Measurements from ENCODE around the gene JAM3. TPM values are rescaled to one million over a fixed set of nuclear protein-coding genes. Genes with fewer than 3 reads are reported as not detected.

The JAM3 gene
- total and polyA plus RNA-seq, 2 of the 8 experiments (the other 6 are each of a cell fraction or from before 2014, with no cell fraction given) = 19.6 to 42.8 TPM

Other genes with a start within 250 kb of the JAM3 start
- not detected in 2 replicates for gene SPATA19, start 223.6 kb upstream of the JAM3 start, total RNA-seq (2021; fragmentation: NEBNext Ultra II Directional; extraction: Animal tissue kit (Norgen Biotek cat#: 25700))
- gene SPATA19, start 223.6 kb upstream of the JAM3 start, polyA plus RNA-seq (2011; rRNA removed) = not detected in 2 replicates
- gene IGSF9B, start 112.1 kb upstream of the JAM3 start, total RNA-seq (2021; fragmentation: NEBNext Ultra II Directional; extraction: Animal tissue kit (Norgen Biotek cat#: 25700)) = 42.3 and 49.2 TPM in 2 replicates
- gene IGSF9B, start 112.1 kb upstream of the JAM3 start, polyA plus RNA-seq (2011; rRNA removed) = 16.5 and 23.6 TPM in 2 replicates
- 50.3 and 55.2 TPM in 2 replicates for gene NCAPD3, start 154.9 kb downstream of the JAM3 start, total RNA-seq (2021; fragmentation: NEBNext Ultra II Directional; extraction: Animal tissue kit (Norgen Biotek cat#: 25700))
- 26.5 and 27.1 TPM in 2 replicates for gene NCAPD3, start 154.9 kb downstream of the JAM3 start, polyA plus RNA-seq (2011; rRNA removed)
- gene VPS26B, start 155.6 kb downstream of the JAM3 start, total RNA-seq (2021; fragmentation: NEBNext Ultra II Directional; extraction: Animal tissue kit (Norgen Biotek cat#: 25700)) = 26.8 and 27.0 TPM in 2 replicates
- gene VPS26B, start 155.6 kb downstream of the JAM3 start, polyA plus RNA-seq (2011; rRNA removed) = 18.3 and 19.6 TPM in 2 replicates
- 95.1 and 95.4 TPM in 2 replicates for gene THYN1, start 184.3 kb downstream of the JAM3 start, total RNA-seq (2021; fragmentation: NEBNext Ultra II Directional; extraction: Animal tissue kit (Norgen Biotek cat#: 25700))
- 41.3 and 77.3 TPM in 2 replicates for gene THYN1, start 184.3 kb downstream of the JAM3 start, polyA plus RNA-seq (2011; rRNA removed)
- gene ACAD8, start 184.5 kb downstream of the JAM3 start, total RNA-seq (2021; fragmentation: NEBNext Ultra II Directional; extraction: Animal tissue kit (Norgen Biotek cat#: 25700)) = 48.2 and 52.7 TPM in 2 replicates
- 40.9 and 45.8 TPM in 2 replicates for gene ACAD8, start 184.5 kb downstream of the JAM3 start, polyA plus RNA-seq (2011; rRNA removed)
- 32.6 and 33.2 TPM in 2 replicates for gene GLB1L3, start 207.3 kb downstream of the JAM3 start, total RNA-seq (2021; fragmentation: NEBNext Ultra II Directional; extraction: Animal tissue kit (Norgen Biotek cat#: 25700))
- 14.9 and 19.7 TPM in 2 replicates for gene GLB1L3, start 207.3 kb downstream of the JAM3 start, polyA plus RNA-seq (2011; rRNA removed)

Measured in H1 (cell line).